PC-9 (cell line): ENCODE results near the gene SNX25. TPM values are rescaled to one million over a fixed set of nuclear protein-coding genes. Genes with fewer than 3 reads are reported as not detected.

Source experiments
- BruUV-seq: library from RNA; stranded (reverse); fragments of 400-500 nt; replicated peaks from 2 replicates; lab custom pipeline; 2021; lab: Mats Ljungman, UMichigan
- CTCF ChIA-PET: fragments of 300-600 bp; sonication (Branson Sonifier 250); formaldehyde crosslinking; loops from one replicate; lab custom pipeline; 2022; ENCODE audit warnings: antibody characterized with exemption; lab: Charles Lee
- POLR2A ChIA-PET: fragments of 300-600 bp; sonication (Branson Sonifier 250); formaldehyde crosslinking; loops from one replicate; lab custom pipeline; 2022; ENCODE audit warnings: antibody characterized with exemption; ENCODE audit not compliant: unreplicated experiment; lab: Charles Lee
- DNase-seq, 2 experiments: peaks; one replicate each; pipeline versions ENCODE4 v3.0.0 to v3.0.0-alpha.2; 2015 to 2022; ENCODE audit warnings: mixed read lengths in 1 of 2
- H2AFZ ChIP-seq: fragments of 200-600 bp; sonication (generic); 2 replicates; pipeline ENCODE4 v1.8.1; 2017; ENCODE audit warnings: antibody characterized with exemption
- H3F3A ChIP-seq: fragments of 200-600 bp; sonication (generic); 2 replicates; pipeline ENCODE4 v1.8.1; 2017; ENCODE audit warnings: antibody characterized with exemption, mild to moderate bottlenecking, low read depth; ENCODE audit not compliant: insufficient read depth
- H3K27ac ChIP-seq: fragments of 200-600 bp; sonication (generic); 2 replicates; pipeline ENCODE4 v1.6.1; 2016; ENCODE audit warnings: mixed run types
- H3K27me3 ChIP-seq: fragments of 200-600 bp; sonication (generic); 2 replicates; pipeline ENCODE4 v1.6.1; 2016; ENCODE audit warnings: low read depth, mixed run types; ENCODE audit not compliant: insufficient read depth
- H3K36me3 ChIP-seq: fragments of 200-600 bp; sonication (generic); 2 replicates; pipeline ENCODE4 v1.6.1; 2016; ENCODE audit warnings: low read depth, mixed run types
- H3K4me1 ChIP-seq: fragments of 200-600 bp; sonication (generic); replicated peaks from 2 replicates; pipeline ENCODE4 v1.6.1; 2016; ENCODE audit warnings: mixed run types; ENCODE audit not compliant: insufficient read depth
- H3K4me2 ChIP-seq: fragments of 200-600 bp; sonication (generic); 2 replicates; pipeline ENCODE4 v1.6.1; 2017; ENCODE audit warnings: mixed run types
- H3K4me3 ChIP-seq: fragments of 200-600 bp; sonication (generic); 2 replicates; pipeline ENCODE4 v1.6.1; 2016; ENCODE audit warnings: mixed run types
- H3K79me2 ChIP-seq: fragments of 200-600 bp; sonication (generic); 2 replicates; pipeline ENCODE4 v1.6.1; 2017; ENCODE audit warnings: low read depth, mixed run types
- H3K9me2 ChIP-seq: fragments of 200-600 bp; sonication (generic); 2 replicates; pipeline ENCODE4 v1.8.1; 2017; ENCODE audit warnings: mild to moderate bottlenecking; ENCODE audit not compliant: insufficient read depth
- H3K9me3 ChIP-seq: fragments of 200-600 bp; sonication (generic); 2 replicates; pipeline ENCODE4 v1.8.1; 2016; ENCODE audit warnings: low read depth; ENCODE audit not compliant: insufficient read depth
- H4K20me1 ChIP-seq: fragments of 200-600 bp; sonication (generic); 2 replicates; pipeline ENCODE4 v1.8.1; 2017; ENCODE audit not compliant: insufficient read depth
- CTCF ChIP-seq: fragments of 200-600 bp; sonication (generic); conservative IDR thresholded peaks from 2 replicates; pipeline ENCODE4 v1.6.1; 2017; ENCODE audit warnings: mixed run types, antibody characterized with exemption, mild to moderate bottlenecking, moderate library complexity
- EZH2 ChIP-seq: fragments of 200-600 bp; sonication (generic); IDR thresholded peaks from 2 replicates; pipeline ENCODE4 v1.8.0; 2017; ENCODE audit warnings: antibody characterized with exemption, low read depth
- intact Hi-C: fragments of 100-400 bp; cut with micrococcal nuclease; formaldehyde crosslinking; loops from one replicate; pipeline ENCODE4 v1.10.0; 2022; ENCODE audit not compliant: unreplicated experiment
- total RNA-seq: library from RNA; stranded (reverse); gene quantifications from 2 replicates; pipeline ENCODE4 v1.2.3, GENCODE V29; 2021

Gene SNX25
- total RNA-seq, 1 experiment from 2014 or later, result 18.0 TPM

GRCh38 chr4:185235843-185236503 is 26.6 kb downstream of the SNX25 start:
- Histone ChIP-seq H3K4me2 (peak overlapping the region; percentile 73), H3F3A (no peaks in the 10 kb centered on the region), H2AFZ (no peak overlapping the region), H3K9me3 (0 out of 2 replicates have a peak, but pooled peaks cover 3% of the 10 kb centered on the region), H3K36me3 (no peaks in the 10 kb centered on the region), H3K79me2 (0 out of 2 replicates have a peak, but pooled peaks cover 8% of the 10 kb centered on the region), H3K4me3 (peak overlapping the region; percentile 35; the same call in 1 of the 2 replicates), H3K9me2 (no peaks in the 10 kb centered on the region), H3K27ac (peak overlapping the region; percentile 56; the same call in 1 of the 2 replicates), H4K20me1 (no peaks in the 10 kb centered on the region), H3K4me1 (peaks cover 20% of the 10 kb centered on the region), H3K27me3 (no peaks in the 10 kb centered on the region)
- TF ChIP-seq CTCF (no peak), EZH2 (no peak)
- peak; percentile 44 to 82 for DNase-seq
- POLR2A ChIA-PET, result interaction anchor here (0.6 kb wide), 1 partner anchor 16 kb away, joined by 3 read pairs; no protein-coding TSS in a partner anchor
- BruUV-seq, result no TSS peak
- CTCF ChIA-PET, result no interaction called here
- intact Hi-C loops, result no loop called here

GRCh38 chr4:185237175-185237574 is 27.8 kb downstream of the SNX25 start:
- Histone ChIP-seq H3K27me3 (no peaks in the 10 kb centered on the region), H3K4me1 (peaks cover 20% of the 10 kb centered on the region), H3K79me2 (0 out of 2 replicates have a peak, but pooled peaks cover 8% of the 10 kb centered on the region), H4K20me1 (no peaks in the 10 kb centered on the region), H3K4me3 (no peak overlapping the region), H3K9me3 (0 out of 2 replicates have a peak, but pooled peaks cover 3% of the 10 kb centered on the region), H3K27ac (no peak overlapping the region), H3K9me2 (no peaks in the 10 kb centered on the region), H3K36me3 (no peaks in the 10 kb centered on the region), H2AFZ (no peak overlapping the region), H3F3A (no peaks in the 10 kb centered on the region), H3K4me2 (peak overlapping the region; percentile 73; the same call in 1 of the 2 replicates)
- DNase-seq, result no peak
- ChIA-PET CTCF (no interaction called here), POLR2A (no interaction called here)
- no TSS peak for BruUV-seq
- TF ChIP-seq EZH2, result no peak
- no peak for TF ChIP-seq CTCF
- intact Hi-C loops, result no loop called here

- TF ChIP-seq CTCF (no peak), EZH2 (no peak)
- CTCF ChIA-PET, result no interaction called here
- BruUV-seq, result no TSS peak
- Histone ChIP-seq H3K9me2 (no peaks in the 10 kb centered on the region), H4K20me1 (no peaks in the 10 kb centered on the region), H3K79me2 (0 out of 2 replicates have a peak, but pooled peaks cover 8% of the 10 kb centered on the region), H3K4me1 (peaks cover 20% of the 10 kb centered on the region), H3K36me3 (no peaks in the 10 kb centered on the region), H3F3A (no peaks in the 10 kb centered on the region), H3K9me3 (0 out of 2 replicates have a peak, but pooled peaks cover 3% of the 10 kb centered on the region), H3K27ac (no peak overlapping the region), H3K27me3 (no peaks in the 10 kb centered on the region), H3K4me2 (no peak overlapping the region), H2AFZ (no peak overlapping the region), H3K4me3 (no peak overlapping the region)
- intact Hi-C loops, result no loop called here
- POLR2A ChIA-PET, result no interaction called here
- no peak for DNase-seq
These were observed 28.9 kb downstream of the SNX25 start for GRCh38 chr4:185238215-185238681.
